ENCODE data around the gene SLC25A11. TPM values are rescaled to one million over a fixed set of nuclear protein-coding genes. Genes with fewer than 3 reads are reported as not detected.

Gene SLC25A11
- total and polyA plus RNA-seq, 8 donors: 25.2 to 73.5 (median 42.1) TPM

GRCh38 chr17:4972322-4972721, 32.5 kb upstream of the SLC25A11 start:
- TF ChIP-seq EP300 (IDR thresholded peaks at IDR 0.05): no peak
- no peak for TF ChIP-seq POLR2A (IDR thresholded peaks at IDR 0.05)
- TF ChIP-seq CTCF (IDR thresholded peaks at IDR 0.05): no peak
- no peak for TF ChIP-seq POLR2AphosphoS5 (IDR thresholded peaks at IDR 0.05)
- no peak for DNase-seq
- Histone ChIP-seq H3K27me3 (no peaks in the 10 kb centered on the region), H3K36me3 (peaks cover 41 to 85% (median 81%) of the 10 kb centered on the region in 4 donors), H3K9me3 (no peaks in the 10 kb centered on the region), H3K4me1 (peaks cover 20 to 48% (median 22%) of the 10 kb centered on the region in 4 donors), H3K4me3 (no peak overlapping the region), H3K27ac (peak overlapping the region in 4 of 5 donors; percentile 8 to 54 (median 22))
- intact Hi-C loops (cut with DNase I; ENCODE audit: low total_unique reads): loop anchor here (10.0 kb wide), 2 partner anchors 68 to 92 kb away; partner anchors contain the start of gene CHRNE
- 82 to 93% (median 91%) methylated on average over 11 to 12 of the region's 12 CpGs for WGBS, 5 donors

GRCh38 chr17:4971826-4972225, 32.0 kb upstream of the SLC25A11 start:
- TF ChIP-seq EP300 (IDR thresholded peaks at IDR 0.05) (no peak), POLR2A (IDR thresholded peaks at IDR 0.05) (no peak), POLR2AphosphoS5 (IDR thresholded peaks at IDR 0.05) (no peak), CTCF (IDR thresholded peaks at IDR 0.05) (no peak)
- no peak overlapping the region for H3K4me3 ChIP-seq
- DNase-seq: no peak
- peaks cover 20 to 48% (median 22%) of the 10 kb centered on the region in 4 donors for H3K4me1 ChIP-seq
- 67 to 89% (median 84%) methylated on average over 6 of the region's 6 CpGs for WGBS, 5 donors
- intact Hi-C loops (cut with DNase I; ENCODE audit: low total_unique reads): loop anchor here (10.0 kb wide), 2 partner anchors 67 to 93 kb away; partner anchors contain the start of gene CHRNE
- peak overlapping the region in 4 of 5 donors; percentile 8 to 54 (median 22) for H3K27ac ChIP-seq
- peaks cover 36 to 80% (median 76%) of the 10 kb centered on the region in 4 donors for H3K36me3 ChIP-seq
- no peaks in the 10 kb centered on the region for H3K9me3 ChIP-seq
- H3K27me3 ChIP-seq: no peaks in the 10 kb centered on the region

GRCh38 chr17:4970273-4970672, 30.4 kb upstream of the SLC25A11 start:
- no peak for TF ChIP-seq POLR2A (IDR thresholded peaks at IDR 0.05)
- TF ChIP-seq POLR2AphosphoS5 (IDR thresholded peaks at IDR 0.05): no peak
- TF ChIP-seq CTCF (IDR thresholded peaks at IDR 0.05): no peak
- TF ChIP-seq EP300 (IDR thresholded peaks at IDR 0.05): no peak
- Histone ChIP-seq H3K27me3 (no peaks in the 10 kb centered on the region), H3K36me3 (peaks cover 32 to 64% (median 62%) of the 10 kb centered on the region in 4 donors), H3K4me1 (peaks cover 28 to 64% (median 37%) of the 10 kb centered on the region in 4 donors), H3K9me3 (no peaks in the 10 kb centered on the region), H3K4me3 (no peak overlapping the region), H3K27ac (peak overlapping the region in 4 of 5 donors; percentile 93 to 97 (median 94))
- intact Hi-C loops (cut with DNase I; ENCODE audit: low total_unique reads): loop anchor here (10.0 kb wide), 2 partner anchors 65 to 95 kb away; partner anchors contain the start of gene CHRNE
- DNase-seq: no peak
- 93 to 97% (median 93%) methylated on average over 8 of the region's 8 CpGs for WGBS, 5 donors

- H3K27me3 ChIP-seq: no peaks in the 10 kb centered on the region
- peak overlapping the region; percentile 3 to 97 (median 93) for H3K27ac ChIP-seq
- peak overlapping the region in 1 of 4 donors; percentile 64 for H3K4me3 ChIP-seq
- WGBS, 5 donors: 73 to 84% (median 77%) methylated on average over 14 to 16 of the region's 16 CpGs
- intact Hi-C loops (cut with DNase I; ENCODE audit: low total_unique reads): loop anchor here (10.0 kb wide), 2 partner anchors 65 to 95 kb away; partner anchors contain the start of gene CHRNE
- peaks cover 28 to 65% (median 39%) of the 10 kb centered on the region in 4 donors for H3K4me1 ChIP-seq
- peaks cover 32 to 58% (median 56%) of the 10 kb centered on the region in 4 donors for H3K36me3 ChIP-seq
- TF ChIP-seq EP300 (IDR thresholded peaks at IDR 0.05) (no peak), POLR2A (IDR thresholded peaks at IDR 0.05) (no peak), POLR2AphosphoS5 (IDR thresholded peaks at IDR 0.05) (no peak), CTCF (IDR thresholded peaks at IDR 0.05) (no peak)
- H3K9me3 ChIP-seq: no peaks in the 10 kb centered on the region
- DNase-seq: no peak
Observed at GRCh38 chr17:4969551-4970173, 29.8 kb upstream of the SLC25A11 start.

Measured in stomach (tissue), 9 donors.